ENCODE data around the gene LITAFD. TPM values are rescaled to one million over a fixed set of nuclear protein-coding genes. Genes with fewer than 3 reads are reported as not detected.
"Not testable (repeated sequence)": the region's sequence is repeated elsewhere in the genome, so short reads cannot be mapped to it uniquely, and the experiment has no call there.

LITAFD gene
- total and polyA plus RNA-seq, 10 donors: not detected

GRCh38 chr16:8869212-8869987 is 12.8 kb upstream of the LITAFD start:
- intact Hi-C loops (cut with DNase I; ENCODE audit: low total_unique reads): loop anchor here (5.0 kb wide), 2 partner anchors 72 to 192 kb away; partner anchors contain the start of genes PMM2 and TMEM186
- Histone ChIP-seq H3K36me3 (no peaks in the 10 kb centered on the region), H3K9me3 (no peaks in the 10 kb centered on the region), H3K27ac (peak overlapping the region in 7 of 8 donors; percentile 83 to 94 (median 92)), H3K4me3 (peak overlapping the region; percentile 56 to 94 (median 84)), H3K4me1 (peaks cover 23 to 73% (median 63%) of the 10 kb centered on the region in 6 donors), H3K27me3 (replicated peaks in 1 of 7) (no peaks in the 10 kb centered on the region)
- TF ChIP-seq POLR2AphosphoS5 (IDR thresholded peaks at IDR 0.05) (no peak), CTCF (IDR thresholded peaks at IDR 0.05 in 8 of 11, conservative IDR thresholded peaks at IDR 0.05 in 3 of 11) (peak in 6 of 11 experiments; percentile 11 to 50 (median 22)), POLR2A (IDR thresholded peaks at IDR 0.05) (no peak)
- 23 to 31% (median 27%) methylated on average over 26 to 37 of the region's 37 CpGs for WGBS, 5 donors
- peak; percentile 87 for DNase-seq

- not testable (repeated sequence) for H3K36me3 ChIP-seq; H3K9me3 ChIP-seq; H3K27me3 ChIP-seq (replicated peaks in 1 of 7); DNase-seq
- intact Hi-C loops (cut with DNase I; ENCODE audit: low total_unique reads): loop anchor here (5.0 kb wide), 2 partner anchors 73 to 193 kb away; partner anchors contain the start of genes PMM2 and TMEM186
- Histone ChIP-seq H3K27ac (peak overlapping the region in 1 of 8 donors; percentile 94), H3K4me1 (peaks cover 18 to 71% (median 58%) of the 10 kb centered on the region in 6 donors), H3K4me3 (peak overlapping the region in 1 of 8 donors; percentile 75)
- 96 to 98% (median 97%) methylated on average over 10 of the region's 10 CpGs for WGBS, 5 donors
These were observed 12.2 kb upstream of the LITAFD start for GRCh38 chr16:8869988-8870241.

GRCh38 chr16:8872071-8872470 is 10.1 kb upstream of the LITAFD start:
- Histone ChIP-seq H3K9me3 (no peaks in the 10 kb centered on the region), H3K4me3 (no peak overlapping the region), H3K4me1 (peaks cover 13 to 49% (median 36%) of the 10 kb centered on the region in 6 donors), H3K27ac (no peak overlapping the region), H3K27me3 (replicated peaks in 1 of 7) (no peaks in the 10 kb centered on the region), H3K36me3 (no peaks in the 10 kb centered on the region)
- no peak for DNase-seq
- intact Hi-C loops (cut with DNase I; ENCODE audit: low total_unique reads): no loop called here
- WGBS, 5 donors: 87 to 94% (median 93%) methylated on average over 5 of the region's 5 CpGs
- no peak for TF ChIP-seq POLR2AphosphoS5 (IDR thresholded peaks at IDR 0.05)
- TF ChIP-seq CTCF (IDR thresholded peaks at IDR 0.05 in 8 of 11, conservative IDR thresholded peaks at IDR 0.05 in 3 of 11): no peak
- no peak for TF ChIP-seq POLR2A (IDR thresholded peaks at IDR 0.05)

- no peaks in the 10 kb centered on the region for H3K9me3 ChIP-seq
- no peak overlapping the region for H3K27ac ChIP-seq
- H3K4me3 ChIP-seq: no peak overlapping the region
- no peak for DNase-seq
- WGBS, 5 donors: 86 to 90% (median 88%) methylated on average over 22 of the region's 22 CpGs
- intact Hi-C loops (cut with DNase I; ENCODE audit: low total_unique reads): no loop called here
- H3K27me3 ChIP-seq (replicated peaks in 1 of 7): no peaks in the 10 kb centered on the region
- no peak for TF ChIP-seq POLR2AphosphoS5 (IDR thresholded peaks at IDR 0.05)
- TF ChIP-seq CTCF (IDR thresholded peaks at IDR 0.05 in 8 of 11, conservative IDR thresholded peaks at IDR 0.05 in 3 of 11): peak in 2 of 11 experiments; percentile 16 to 19
- peaks cover 9 to 38% (median 25%) of the 10 kb centered on the region in 6 donors for H3K4me1 ChIP-seq
- no peaks in the 10 kb centered on the region for H3K36me3 ChIP-seq
These were observed 8.9 kb upstream of the LITAFD start for GRCh38 chr16:8872967-8873865.

GRCh38 chr16:8873866-8874195 is 8.3 kb upstream of the LITAFD start:
- peaks cover 9 to 37% (median 24%) of the 10 kb centered on the region in 6 donors for H3K4me1 ChIP-seq
- H3K9me3 ChIP-seq; DNase-seq; intact Hi-C loops (cut with DNase I; ENCODE audit: low total_unique reads); H3K27ac ChIP-seq; H3K36me3 ChIP-seq; H3K4me3 ChIP-seq; H3K27me3 ChIP-seq (replicated peaks in 1 of 7): not testable (repeated sequence)
- WGBS, 5 donors: 87 to 97% (median 95%) methylated on average over 7 of the region's 7 CpGs

Data from spleen (tissue), 11 donors.